Stimulated activated CD4-positive, alpha-beta T cell treated with anti-CD3 and anti-CD28 coated beads, Interleukin-15, amount 100 ng/mL, for 48 hours (primary cell): Measurements from ENCODE around the gene SLC2A4RG.
"Not testable (repeated sequence)": the region's sequence is repeated elsewhere in the genome, so short reads cannot be mapped to it uniquely, and the experiment has no call there.

Experiments
- DNase-seq, 2 donors: peaks; one replicate each; pipeline ENCODE4 v3.0.0-alpha.2; 2020; ENCODE audit warnings: low read depth in 2 of 2

Gene SLC2A4RG

DNA sequence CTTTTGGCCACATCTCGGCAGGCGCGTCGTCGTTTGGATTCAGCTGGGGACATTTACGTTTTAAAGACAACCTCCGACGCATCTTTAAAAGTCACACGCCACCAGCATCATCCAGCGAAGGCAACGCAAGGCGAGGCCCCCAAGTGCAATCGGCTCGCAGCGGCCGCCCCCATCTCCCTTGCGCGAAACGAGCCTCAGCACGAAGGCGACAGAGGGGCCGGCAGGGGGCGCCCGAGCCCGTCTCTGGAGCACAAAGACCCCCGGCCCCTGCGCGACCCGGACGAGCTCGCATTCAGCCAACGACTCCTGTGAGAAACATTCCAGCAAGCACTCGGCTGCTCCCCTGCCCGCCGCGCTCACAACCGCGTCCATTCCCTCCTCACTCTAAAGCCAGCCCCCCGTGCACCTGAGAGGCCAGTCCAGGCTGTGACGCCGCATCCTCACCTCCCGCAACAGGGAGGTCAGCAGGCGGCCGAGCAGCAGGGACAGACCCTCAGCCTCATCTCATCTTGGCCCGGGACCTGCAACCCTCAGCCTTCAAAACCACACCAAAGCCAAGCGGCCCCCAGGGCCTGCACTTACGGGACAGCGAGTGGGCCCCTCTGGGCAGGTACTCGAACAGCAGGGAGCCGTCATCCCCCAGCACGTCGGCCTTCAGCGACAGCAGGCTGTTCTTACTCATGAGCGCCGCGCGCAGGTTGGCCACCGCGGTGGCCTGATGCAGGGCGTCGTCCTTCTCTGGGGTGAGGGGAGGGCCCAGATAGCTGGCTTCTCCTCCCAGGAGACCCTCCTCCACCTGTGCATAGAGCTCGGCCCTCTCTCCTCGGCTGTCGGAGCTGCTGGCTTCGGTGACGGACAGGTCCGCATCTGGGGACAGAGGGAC is 35.8 kb downstream of the SLC2A4RG start:
- no peak for DNase-seq

DNA sequence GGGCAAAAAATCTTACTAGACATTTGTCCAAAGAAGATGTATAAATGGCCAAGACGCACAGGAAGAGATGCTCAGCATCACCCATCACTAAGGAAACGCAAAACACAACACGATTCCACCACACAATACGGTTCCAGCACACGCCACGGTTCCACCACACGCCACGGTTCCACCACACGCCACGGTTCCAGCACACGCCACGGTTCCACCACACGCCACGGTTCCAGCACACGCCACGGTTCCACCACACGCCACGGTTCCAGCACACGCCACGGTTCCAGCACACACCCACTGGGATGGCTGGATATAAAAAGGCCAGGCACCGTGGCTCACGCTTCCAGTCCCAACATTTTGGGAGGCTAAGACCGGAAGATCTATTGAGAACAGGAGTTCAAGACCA is 37.3 kb downstream of the SLC2A4RG start:
- DNase-seq, result not testable (repeated sequence)

DNA sequence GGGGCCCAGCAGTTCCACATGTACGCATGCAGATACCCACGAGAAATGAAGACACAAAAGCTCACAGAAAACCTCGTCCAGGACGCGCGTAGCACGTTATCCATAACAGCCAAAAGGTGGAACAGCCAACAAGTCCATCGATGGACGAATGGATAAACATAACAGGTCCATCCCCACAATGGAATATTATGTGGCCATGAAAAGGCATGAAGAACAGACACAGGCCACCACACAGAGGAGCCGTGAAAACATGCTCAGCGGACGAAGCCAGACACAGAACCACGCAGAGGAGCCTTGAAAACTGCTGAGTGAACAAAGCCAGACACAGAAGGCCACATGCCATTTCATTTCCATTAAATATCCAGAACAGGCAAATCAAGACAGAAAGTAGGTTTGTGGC is 38.0 kb downstream of the SLC2A4RG start:
- DNase-seq, result no peak

DNA sequence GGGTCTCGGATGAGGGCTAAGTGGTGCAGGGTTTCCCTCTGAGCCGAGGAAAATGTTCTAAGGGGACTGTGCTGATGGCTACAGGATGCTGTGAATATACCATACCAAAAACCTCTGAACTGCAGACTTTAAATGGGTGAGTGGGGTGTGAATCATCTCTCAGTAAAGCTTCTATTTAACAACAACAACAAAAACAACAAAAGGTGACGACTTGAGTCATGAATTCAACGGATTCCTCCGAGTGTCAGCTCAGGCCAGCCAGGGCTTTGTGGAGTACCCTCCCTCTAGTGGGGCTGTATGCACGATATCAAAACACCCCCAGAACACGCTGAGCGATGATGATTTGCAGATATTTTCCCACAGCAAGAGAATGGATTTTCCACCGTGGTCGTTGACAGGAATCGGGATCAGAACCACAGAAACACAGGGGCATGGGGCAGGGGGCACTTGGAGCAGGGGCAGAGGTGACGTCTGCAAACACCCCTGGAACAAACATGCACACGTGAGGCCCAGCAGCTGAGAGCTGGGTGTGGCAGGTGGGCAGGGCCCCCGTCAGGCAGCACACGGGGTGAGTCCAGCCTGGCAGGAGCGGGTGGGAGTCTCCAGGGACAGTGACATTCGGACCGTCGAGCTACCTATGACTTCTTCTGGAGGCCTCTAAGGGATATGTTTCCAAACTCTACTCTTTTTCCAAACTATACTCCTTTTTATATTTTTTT is 38.6 kb downstream of the SLC2A4RG start:
- no peak for DNase-seq

DNA sequence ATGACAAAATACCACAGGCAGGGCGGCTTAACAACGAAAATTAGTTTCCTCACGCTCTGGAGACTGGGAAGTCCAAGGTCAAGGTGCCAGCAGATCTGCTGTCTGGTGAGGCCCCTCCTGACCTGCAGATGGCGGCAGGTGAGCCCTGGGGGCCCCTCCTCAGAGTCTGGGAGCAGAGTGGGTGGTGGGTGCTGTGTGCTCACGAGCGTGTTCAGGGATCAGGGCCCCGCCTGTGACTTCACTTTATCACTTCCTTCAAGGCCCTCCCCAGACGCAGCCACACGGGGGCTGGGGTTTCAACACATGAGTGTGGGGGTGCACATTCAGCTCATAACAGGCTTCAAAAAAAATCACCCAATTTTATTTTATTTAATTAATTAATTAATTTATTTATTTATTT is 39.3 kb downstream of the SLC2A4RG start:
- no peak for DNase-seq

DNA sequence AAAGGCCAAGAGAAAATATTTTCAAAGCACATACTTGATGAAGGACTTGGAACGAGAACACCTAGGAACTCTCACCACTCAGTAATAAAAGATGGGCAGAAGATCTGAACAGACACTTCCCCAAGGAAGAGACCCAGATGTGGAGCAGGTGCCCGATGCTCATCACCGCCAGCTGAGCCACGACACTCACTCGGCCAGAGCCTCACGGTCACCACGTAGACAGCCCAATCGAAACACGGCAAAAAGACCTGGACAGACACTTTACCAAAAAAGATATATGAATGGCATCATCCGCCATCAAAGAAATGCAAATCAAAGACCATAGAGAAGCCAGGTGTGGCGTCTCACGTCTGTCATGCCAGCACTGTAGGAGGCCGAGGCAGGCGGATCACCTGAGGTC is 41.6 kb downstream of the SLC2A4RG start:
- DNase-seq, result no peak

DNA sequence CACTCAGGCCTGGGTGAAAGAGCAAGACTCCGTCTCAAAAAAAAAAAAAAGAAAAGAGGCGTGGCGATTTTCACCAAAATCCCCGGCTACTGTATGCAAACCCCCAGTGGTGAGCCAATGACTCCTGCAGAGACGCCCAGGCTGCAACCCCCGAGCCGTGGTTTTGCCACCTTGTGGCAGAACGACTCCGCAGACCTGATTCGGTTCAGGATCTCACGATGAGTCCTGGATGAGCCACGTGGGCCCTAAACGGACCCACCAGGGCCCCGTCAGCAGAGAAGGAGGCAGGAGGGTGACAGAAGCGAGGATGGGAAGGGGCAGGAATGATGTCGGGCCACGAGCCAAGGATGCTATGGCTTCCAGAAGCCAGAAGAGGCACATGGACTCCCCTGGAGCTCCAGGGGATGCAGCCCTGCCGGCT is 42.5 kb downstream of the SLC2A4RG start:
- DNase-seq, result peak in 1 of 2 donors; percentile 49

DNA sequence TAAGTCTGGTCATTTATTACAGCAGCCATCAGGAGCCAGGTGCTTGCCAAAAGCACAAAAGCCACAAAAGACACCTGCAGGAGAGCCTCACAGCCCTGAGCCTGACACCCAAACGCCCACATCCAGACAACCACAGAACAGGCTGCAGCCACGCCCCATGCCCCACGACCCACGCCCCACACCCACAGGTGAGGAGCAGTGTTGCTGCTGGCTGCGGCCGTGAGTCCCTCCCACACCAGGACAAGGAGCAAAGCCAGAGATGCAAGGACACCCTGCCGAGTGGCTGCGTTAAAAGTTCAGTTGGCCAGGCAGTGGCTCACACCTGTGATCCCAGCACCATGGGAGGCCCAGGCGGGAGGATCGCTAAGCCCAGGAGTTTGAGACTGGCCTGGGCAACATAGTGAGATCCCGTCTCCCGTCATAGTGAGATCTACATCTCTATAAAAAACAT is 43.0 kb downstream of the SLC2A4RG start:
- no peak for DNase-seq

DNA sequence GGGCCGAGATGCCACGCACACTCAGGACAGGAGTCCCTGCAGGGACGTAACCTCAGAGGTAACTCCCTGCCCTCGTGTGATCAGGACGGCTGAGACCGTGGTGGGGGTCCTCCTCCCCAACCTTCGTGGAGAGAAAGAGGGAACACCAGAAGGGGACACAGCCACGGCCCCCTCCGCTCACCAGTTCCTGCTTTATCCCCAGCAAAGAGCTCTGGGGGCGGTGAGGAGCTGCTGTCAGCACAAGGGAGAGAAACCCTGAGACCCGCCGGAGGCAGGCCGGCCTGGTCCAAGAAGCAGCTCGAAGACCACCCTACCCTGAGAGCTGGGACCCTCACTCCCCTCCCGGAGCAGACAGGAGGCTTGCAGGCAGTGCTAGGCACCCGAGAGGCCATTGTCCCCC is 44.4 kb downstream of the SLC2A4RG start:
- no peak for DNase-seq

DNA sequence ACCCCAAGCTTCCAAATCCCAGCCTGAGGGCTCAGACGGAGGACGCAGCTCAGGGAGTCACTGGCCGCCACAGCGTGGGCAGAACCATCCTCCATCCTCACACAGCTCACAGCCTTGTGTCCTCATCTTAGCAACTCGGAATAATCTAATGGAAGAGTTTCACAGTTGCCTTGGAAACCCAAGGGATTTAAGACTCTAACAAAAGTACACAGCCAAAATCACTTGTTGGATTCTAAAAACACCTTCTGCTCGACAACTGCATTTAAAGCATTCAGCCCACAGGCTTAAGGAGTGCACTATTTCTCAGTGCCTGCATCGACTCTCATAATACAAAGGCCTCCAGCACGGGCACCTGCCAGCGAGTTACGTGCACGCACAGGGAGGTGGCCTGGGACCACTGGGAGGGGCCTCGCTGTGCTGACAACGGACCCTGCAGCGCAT is 46.1 kb downstream of the SLC2A4RG start:
- no peak for DNase-seq

DNA sequence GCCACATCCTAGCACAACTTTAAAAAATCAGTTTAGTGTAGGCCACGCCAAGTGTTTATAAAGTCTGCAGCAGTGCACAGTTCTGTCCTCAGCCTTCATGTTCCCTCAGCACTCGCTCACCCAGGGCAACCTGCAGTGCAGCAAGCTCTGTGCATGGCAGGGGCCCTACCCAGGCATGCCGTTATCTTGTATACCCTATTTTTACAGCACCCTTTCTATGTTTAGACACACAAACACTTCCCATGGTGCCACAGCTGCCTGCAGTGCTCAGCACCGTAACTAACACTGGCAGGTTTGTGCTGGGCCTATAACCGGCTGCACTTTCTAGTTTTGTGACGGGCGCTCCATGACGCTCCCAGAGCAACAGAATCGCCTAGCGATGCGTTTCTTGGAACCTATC is 47.7 kb downstream of the SLC2A4RG start:
- no peak for DNase-seq

DNA sequence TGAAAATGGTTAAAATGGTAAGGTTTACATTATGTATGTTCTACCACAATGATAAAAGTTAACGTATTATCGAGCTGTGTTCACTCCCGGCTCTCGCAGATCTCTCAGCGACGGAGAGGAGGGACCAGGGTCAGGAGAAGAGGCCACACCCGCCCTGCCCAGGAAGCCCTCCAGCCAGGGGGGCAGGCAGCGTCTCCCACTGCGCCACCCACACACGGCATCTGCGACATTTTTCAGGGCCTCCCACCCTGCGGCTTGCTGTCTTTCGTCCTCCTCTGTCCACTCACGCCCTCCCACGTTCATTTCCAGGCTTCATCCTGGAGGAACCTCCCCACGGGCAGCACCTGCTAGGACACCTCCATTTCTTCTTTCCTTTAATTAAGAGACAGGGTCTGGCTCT is 48.2 kb downstream of the SLC2A4RG start:
- no peak for DNase-seq

DNA sequence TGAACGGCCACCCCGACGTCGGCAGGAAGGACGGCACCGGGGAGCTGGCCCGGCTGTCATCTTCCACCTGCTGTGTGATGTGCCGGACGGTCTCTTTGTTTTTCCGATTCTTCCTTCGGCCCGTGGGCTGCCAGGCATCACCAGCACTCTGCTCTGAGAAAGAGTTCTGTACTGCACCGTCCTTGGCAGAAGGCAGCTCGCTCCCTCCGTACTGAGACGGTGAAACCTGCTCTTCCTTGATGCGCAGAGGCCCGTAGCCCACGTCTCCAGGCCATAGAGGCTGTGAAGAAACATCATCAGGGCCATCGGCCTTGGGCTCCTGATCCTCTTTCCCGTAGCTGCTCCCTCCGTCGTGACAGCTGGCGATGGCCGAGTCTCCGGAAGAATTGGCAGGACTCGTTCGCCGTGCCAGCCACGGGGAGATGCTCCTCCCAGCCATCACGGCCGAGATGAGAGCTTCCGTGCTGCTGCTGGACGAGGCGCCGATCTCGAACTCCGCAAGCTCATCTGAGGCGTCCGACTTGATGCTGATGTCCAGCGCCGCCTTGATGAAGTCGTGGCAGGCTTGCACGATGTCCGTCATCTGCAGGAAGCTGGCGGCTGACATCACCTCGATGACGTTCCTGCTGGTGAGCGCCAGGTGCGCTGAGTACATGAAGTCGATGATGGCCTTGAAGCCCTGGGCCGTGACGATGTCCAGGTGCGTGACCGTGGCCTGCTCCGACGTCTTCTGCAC is 50.4 kb downstream of the SLC2A4RG start:
- no peak for DNase-seq

DNA sequence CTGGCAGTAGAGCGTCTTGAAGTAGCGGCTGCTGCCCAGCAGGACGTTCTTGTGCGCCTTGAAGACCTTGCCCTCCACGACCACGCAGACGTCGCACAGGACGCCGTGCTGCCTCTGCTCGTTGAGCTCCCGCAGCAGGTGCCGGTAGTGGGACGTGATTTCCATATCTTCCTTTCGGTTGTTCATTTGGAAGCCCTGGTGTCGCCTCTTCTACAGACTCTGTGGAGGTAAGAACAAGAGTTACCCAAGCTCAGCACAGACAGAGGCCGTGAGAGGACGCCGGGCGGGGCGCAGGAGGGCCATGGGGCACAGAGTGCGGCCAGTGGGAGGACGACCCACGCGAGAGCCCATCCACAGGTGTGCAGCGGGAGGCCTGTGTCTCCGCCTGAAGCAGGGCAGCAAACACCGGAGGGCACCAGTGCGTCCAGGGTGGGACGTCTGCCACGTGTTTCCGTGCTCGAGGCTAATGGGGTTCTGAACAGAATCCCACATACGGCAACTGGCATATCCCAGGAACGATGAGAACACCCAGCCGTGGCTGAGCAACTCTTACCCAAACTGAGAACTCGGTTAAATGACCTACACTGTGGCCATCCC is 51.1 kb downstream of the SLC2A4RG start:
- DNase-seq, result no peak

DNA sequence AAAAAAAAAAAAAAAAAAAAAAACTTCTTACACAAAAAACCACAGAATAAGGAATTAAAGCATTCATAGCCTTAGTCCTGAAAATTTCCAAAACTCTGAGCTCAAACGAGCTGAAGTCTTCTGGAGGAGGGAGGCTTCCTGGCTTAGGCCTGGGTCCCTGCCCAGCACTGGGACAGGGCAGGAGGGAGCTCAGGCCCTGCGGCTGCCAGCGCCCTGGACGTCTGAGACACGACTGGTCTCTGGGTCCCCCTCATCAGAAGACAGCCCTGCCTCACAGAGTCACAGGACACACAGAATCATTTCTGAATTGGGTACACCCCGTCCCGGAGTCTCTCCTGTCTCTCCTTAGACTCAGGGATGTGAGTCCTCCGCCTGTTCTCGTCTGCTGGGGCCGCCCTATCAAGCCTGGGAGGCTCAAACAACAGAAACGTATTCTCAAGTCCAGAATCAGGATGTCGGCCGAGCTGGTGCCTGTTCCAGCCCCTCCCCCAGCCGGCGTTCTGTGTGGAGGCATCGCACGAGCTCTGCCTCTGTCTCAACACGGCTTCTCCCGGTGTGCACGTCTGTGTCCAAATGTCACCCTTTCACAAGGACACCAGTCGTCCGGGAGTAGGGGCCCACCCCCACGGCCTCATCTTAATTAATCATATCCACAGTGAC is 52.1 kb downstream of the SLC2A4RG start:
- no peak for DNase-seq

DNA sequence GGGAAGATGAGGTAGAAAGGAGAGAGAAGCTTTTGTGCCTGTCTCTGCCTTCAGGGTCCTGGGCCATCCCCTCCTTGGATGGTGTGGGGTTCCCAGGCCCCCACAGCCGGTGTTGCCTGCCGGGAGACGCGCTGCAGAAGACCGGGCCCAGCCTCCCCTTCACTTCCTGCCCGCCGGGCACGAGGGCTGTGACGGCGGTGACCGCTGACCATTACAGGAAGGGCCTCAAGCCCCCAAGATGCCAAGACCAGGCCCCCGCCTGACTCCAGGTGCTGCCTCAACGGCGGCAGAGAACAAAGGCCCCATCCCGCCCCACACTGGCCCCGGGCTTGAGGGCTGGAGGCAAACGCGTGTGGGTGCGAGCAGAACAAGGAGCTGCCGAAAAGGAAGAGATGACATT is 53.3 kb downstream of the SLC2A4RG start:
- DNase-seq, result no peak
